ENCODE measurements around the gene LGI2.
"Not testable (repeated sequence)": the region's sequence is repeated elsewhere in the genome, so short reads cannot be mapped to it uniquely, and the experiment has no call there.

The LGI2 gene

GRCh38 chr4:25050370-25051078 lies 19.8 kb upstream of the LGI2 start:
- DNase-seq, result no peak

GRCh38 chr4:25043548-25043947 lies 12.8 kb upstream of the LGI2 start:
- DNase-seq, result no peak

GRCh38 chr4:25033526-25033925 lies 2.8 kb upstream of the LGI2 start:
- no peak for DNase-seq

- no peak for DNase-seq
These were observed 1.4 kb upstream of the LGI2 start for GRCh38 chr4:25032126-25032525.

GRCh38 chr4:25031077-25031621 lies 403 bp upstream of the LGI2 start:
- no peak for DNase-seq

- DNase-seq, result no peak
These were observed 1.1 kb downstream of the LGI2 start for GRCh38 chr4:25029479-25030276.

- no peak for DNase-seq
These were observed 1.9 kb downstream of the LGI2 start for GRCh38 chr4:25028851-25029250.

- DNase-seq, result no peak
These were observed 8.0 kb downstream of the LGI2 start for GRCh38 chr4:25022766-25023165.

- no peak for DNase-seq
These were observed 9.5 kb downstream of the LGI2 start for GRCh38 chr4:25021216-25021615.

GRCh38 chr4:25020236-25020635 lies 10.5 kb downstream of the LGI2 start:
- DNase-seq, result no peak

GRCh38 chr4:25019501-25019900 lies 11.2 kb downstream of the LGI2 start:
- DNase-seq, result no peak

- DNase-seq, result no peak
These were observed 15.7 kb downstream of the LGI2 start for GRCh38 chr4:25015012-25015411.

GRCh38 chr4:25014662-25014983 lies 16.1 kb downstream of the LGI2 start:
- not testable (repeated sequence) for DNase-seq

GRCh38 chr4:25013756-25014661 lies 16.7 kb downstream of the LGI2 start:
- DNase-seq, result no peak

- DNase-seq, result no peak
These were observed 18.1 kb downstream of the LGI2 start for GRCh38 chr4:25012655-25013054.

GRCh38 chr4:25011135-25011866 lies 19.4 kb downstream of the LGI2 start:
- DNase-seq, result no peak

- DNase-seq, result no peak
These were observed 23.1 kb downstream of the LGI2 start for GRCh38 chr4:25007598-25007997.

- DNase-seq, result no peak
These were observed 28.1 kb downstream of the LGI2 start for GRCh38 chr4:25002681-25003080.

- no peak for DNase-seq
These were observed 29.2 kb downstream of the LGI2 start for GRCh38 chr4:25001509-25001908.

- DNase-seq, result no peak
These were observed 30.1 kb downstream of the LGI2 start for GRCh38 chr4:25000639-25001038.

- no peak for DNase-seq
These were observed 31.2 kb downstream of the LGI2 start for GRCh38 chr4:24999392-25000089.

Measured in activated CD4-positive, alpha-beta T cell treated with anti-CD3 and anti-CD28 coated beads, Interleukin-2, amount 50 U/mL, for 48 hours (primary cell).